ENCODE measurements around the gene GPC3.

DNA sequence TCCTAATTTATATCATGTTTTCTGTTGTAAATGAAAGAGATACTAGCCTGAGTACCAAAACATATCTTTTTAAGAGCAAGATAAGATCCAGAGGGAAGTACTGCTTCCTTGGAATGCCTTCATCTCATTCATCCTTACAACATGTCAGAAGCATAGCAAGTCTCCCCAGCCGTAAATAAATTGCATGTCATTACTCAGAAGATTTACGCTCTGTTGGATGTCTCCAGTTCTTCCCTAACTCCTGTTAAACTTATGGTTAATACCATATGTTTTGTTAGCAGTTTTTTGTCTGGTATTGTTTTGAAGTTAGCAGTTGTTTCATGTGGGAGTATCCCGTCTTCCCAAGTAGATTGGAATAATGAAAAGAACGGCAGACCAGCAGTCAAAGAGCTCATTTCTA is 7.5 kb upstream of the GPC3 start:
- TF ChIP-seq RAD21 (IDR thresholded peaks at IDR 0.05; ENCODE audit: low read depth) (no peak), YY1 (IDR thresholded peaks at IDR 0.05; ENCODE audit: low read depth) (no peak), CEBPB (IDR thresholded peaks at IDR 0.05) (no peak), NFIC (IDR thresholded peaks at IDR 0.05) (no peak), TAF1 (IDR thresholded peaks at IDR 0.05; ENCODE audit: low read depth) (no peak), EGR1 (IDR thresholded peaks at IDR 0.05) (no peak), EP300 (IDR thresholded peaks at IDR 0.05; ENCODE audit: borderline replicate concordance) (no peak), CREB1 (IDR thresholded peaks at IDR 0.05; ENCODE audit: low read depth) (no peak), ZBTB7A (IDR thresholded peaks at IDR 0.05; ENCODE audit: low read depth) (no peak), TCF12 (IDR thresholded peaks at IDR 0.05; ENCODE audit: low read depth) (no peak)
- TF ChIP-seq, protein P1, sequence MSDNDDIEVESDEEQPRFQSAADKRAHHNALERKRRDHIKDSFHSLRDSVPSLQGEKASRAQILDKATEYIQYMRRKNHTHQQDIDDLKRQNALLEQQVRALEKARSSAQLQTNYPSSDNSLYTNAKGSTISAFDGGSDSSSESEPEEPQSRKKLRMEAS (IDR thresholded peaks at IDR 0.05): no peak
- TF ChIP-seq, protein P2, sequence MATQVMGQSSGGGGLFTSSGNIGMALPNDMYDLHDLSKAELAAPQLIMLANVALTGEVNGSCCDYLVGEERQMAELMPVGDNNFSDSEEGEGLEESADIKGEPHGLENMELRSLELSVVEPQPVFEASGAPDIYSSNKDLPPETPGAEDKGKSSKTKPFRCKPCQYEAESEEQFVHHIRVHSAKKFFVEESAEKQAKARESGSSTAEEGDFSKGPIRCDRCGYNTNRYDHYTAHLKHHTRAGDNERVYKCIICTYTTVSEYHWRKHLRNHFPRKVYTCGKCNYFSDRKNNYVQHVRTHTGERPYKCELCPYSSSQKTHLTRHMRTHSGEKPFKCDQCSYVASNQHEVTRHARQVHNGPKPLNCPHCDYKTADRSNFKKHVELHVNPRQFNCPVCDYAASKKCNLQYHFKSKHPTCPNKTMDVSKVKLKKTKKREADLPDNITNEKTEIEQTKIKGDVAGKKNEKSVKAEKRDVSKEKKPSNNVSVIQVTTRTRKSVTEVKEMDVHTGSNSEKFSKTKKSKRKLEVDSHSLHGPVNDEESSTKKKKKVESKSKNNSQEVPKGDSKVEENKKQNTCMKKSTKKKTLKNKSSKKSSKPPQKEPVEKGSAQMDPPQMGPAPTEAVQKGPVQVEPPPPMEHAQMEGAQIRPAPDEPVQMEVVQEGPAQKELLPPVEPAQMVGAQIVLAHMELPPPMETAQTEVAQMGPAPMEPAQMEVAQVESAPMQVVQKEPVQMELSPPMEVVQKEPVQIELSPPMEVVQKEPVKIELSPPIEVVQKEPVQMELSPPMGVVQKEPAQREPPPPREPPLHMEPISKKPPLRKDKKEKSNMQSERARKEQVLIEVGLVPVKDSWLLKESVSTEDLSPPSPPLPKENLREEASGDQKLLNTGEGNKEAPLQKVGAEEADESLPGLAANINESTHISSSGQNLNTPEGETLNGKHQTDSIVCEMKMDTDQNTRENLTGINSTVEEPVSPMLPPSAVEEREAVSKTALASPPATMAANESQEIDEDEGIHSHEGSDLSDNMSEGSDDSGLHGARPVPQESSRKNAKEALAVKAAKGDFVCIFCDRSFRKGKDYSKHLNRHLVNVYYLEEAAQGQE (IDR thresholded peaks at IDR 0.05; ENCODE audit: low read depth): no peak

All from Ishikawa (cell line).